GM12878 (cell line): ENCODE results near the gene CTSH. TPM values are rescaled to one million over a fixed set of nuclear protein-coding genes. Genes with fewer than 3 reads are reported as not detected.
A peak's percentile ranks its signal among the peaks of the same experiment; 100 is the strongest.

ENCODE experiments used
- CREB1 ChIP-seq: IDR thresholded peaks from 2 replicates; pipeline ENCODE4 v1.6.1; 2012; ENCODE audit warnings: low read depth, mild to moderate bottlenecking, inconsistent platforms
- EGR1 ChIP-seq, 2 experiments: IDR thresholded peaks; 1 replicate in 1 of 2; 2 replicates in 1 of 2; pipeline ENCODE4 v1.6.1; 2011 to 2012; ENCODE audit warnings: low read depth in 2 of 2, low read length in 2 of 2, borderline replicate concordance in 1 of 2, mild to moderate bottlenecking in 1 of 2, moderate library complexity in 1 of 2
- EZH2 ChIP-seq: IDR thresholded peaks from 2 replicates; pipeline ENCODE4 v1.6.1; 2012; ENCODE audit warnings: low read depth, mild to moderate bottlenecking, control low read depth, inconsistent platforms, low read length, borderline replicate concordance; ENCODE audit not compliant: control insufficient read depth
- HSF1 ChIP-seq: fragments of 150-350 bp; IDR thresholded peaks from 2 replicates; pipeline ENCODE4 v1.6.1; 2014; ENCODE audit warnings: mild to moderate bottlenecking, low read depth, low read length
- IKZF1 ChIP-seq: fragments of 450-650 bp; conservative IDR thresholded peaks from 2 replicates; pipeline ENCODE4 v1.6.1; 2017; ENCODE audit warnings: antibody characterized with exemption, mild to moderate bottlenecking
- IRF5 ChIP-seq: fragments of 450-650 bp; IDR thresholded peaks from 2 replicates; pipeline ENCODE4 v1.6.1; 2017; ENCODE audit warnings: borderline replicate concordance
- JUND ChIP-seq: IDR thresholded peaks from 2 replicates; pipeline ENCODE4 v1.6.1; 2012; ENCODE audit warnings: low read depth, mild to moderate bottlenecking, low read length, improper control_type of control experiment, moderate library complexity
- NR2F1 ChIP-seq: fragments of 450-650 bp; conservative IDR thresholded peaks from 2 replicates; pipeline ENCODE4 v1.6.1; 2017; ENCODE audit warnings: mild to moderate bottlenecking
- PKNOX1 ChIP-seq: fragments of 450-650 bp; IDR thresholded peaks from 2 replicates; pipeline ENCODE4 v1.6.1; 2016; ENCODE audit warnings: mild to moderate bottlenecking
- POU2F2 ChIP-seq: IDR thresholded peaks from 3 replicates; pipeline ENCODE4 v1.6.1; 2011; ENCODE audit warnings: low read depth, mild to moderate bottlenecking, low read length, borderline replicate concordance
- RAD51 ChIP-seq: fragments of 450-650 bp; IDR thresholded peaks from 2 replicates; pipeline ENCODE4 v1.6.1; 2016; ENCODE audit warnings: moderate library complexity, mild to moderate bottlenecking, inconsistent platforms
- RELA ChIP-seq: fragments of 450-650 bp; IDR thresholded peaks from 2 replicates; pipeline ENCODE4 v1.8.0; 2014; ENCODE audit warnings: borderline replicate concordance; ENCODE audit not compliant: partially characterized antibody
- SRF ChIP-seq, 2 experiments: IDR thresholded peaks; 2 replicates each; pipeline ENCODE4 v1.6.1; 2011; ENCODE audit warnings: low read depth in 2 of 2, low read length in 2 of 2, mild to moderate bottlenecking in 1 of 2, moderate library complexity in 1 of 2
- TARDBP ChIP-seq: IDR thresholded peaks from 2 replicates; pipeline ENCODE4 v1.6.1; 2016; ENCODE audit warnings: borderline replicate concordance
- TCF3 ChIP-seq: IDR thresholded peaks from 2 replicates; pipeline ENCODE4 v1.6.1; 2012; ENCODE audit warnings: low read depth, mild to moderate bottlenecking, low read length, borderline replicate concordance; ENCODE audit not compliant: insufficient read depth
- TCF7 ChIP-seq: IDR thresholded peaks from 2 replicates; pipeline ENCODE4 v1.6.1; 2014; ENCODE audit warnings: antibody characterized with exemption, borderline replicate concordance
- WRNIP1 ChIP-seq: IDR thresholded peaks from 2 replicates; pipeline ENCODE4 v1.6.1; 2011; ENCODE audit warnings: low read depth, low read length, improper control_type of control experiment, borderline replicate concordance
- ZBTB4 ChIP-seq: fragments of 450-650 bp; formaldehyde crosslinking; IDR thresholded peaks from 2 replicates; pipeline ENCODE4 v1.4.0; 2022; ENCODE audit warnings: mild to moderate bottlenecking, moderate library complexity
- ZNF622 ChIP-seq: fragments of 450-650 bp; IDR thresholded peaks from 2 replicates; pipeline ENCODE4 v1.6.1; 2017; ENCODE audit warnings: mild to moderate bottlenecking, inconsistent platforms
- ZSCAN29 ChIP-seq: fragments of 450-650 bp; IDR thresholded peaks from 2 replicates; pipeline ENCODE4 v1.6.1; 2017; ENCODE audit warnings: mild to moderate bottlenecking, moderate library complexity
- polyA plus RNA-seq, 11 experiments: library from polyadenylated mRNA; depleted of rRNA in 4 of 11; unstranded in 6 of 11; stranded (reverse) in 5 of 11; fragments of >200 nt; fragmentation: Nextera tagmentation in 4 of 11; fragmentation: Illumina TruSeq in 1 of 11; extraction: Ambion mirVana in 4 of 11; extraction: Trizol in 1 of 11; gene quantifications; 1 replicate in 1 of 11; 2 replicates in 10 of 11; pipeline versions ENCODE4 v1.2.1 to v1.2.3, GENCODE V29; 2011 to 2016; ENCODE audit warnings: inconsistent platforms in 2 of 11, missing spikeins in 2 of 11, low read depth in 1 of 11
- total RNA-seq, 4 experiments: library from RNA; depleted of rRNA in 3 of 4; stranded (reverse); fragments of >200 nt in 3 of 4; fragmentation: Illumina TruSeq in 1 of 4; extraction: Trizol in 1 of 4; gene quantifications; 2 replicates each; pipeline versions ENCODE4 v1.2.1 to v1.2.3, GENCODE V29; 2013 to 2021

The CTSH gene
- total and polyA plus RNA-seq, 10 of the 15 experiments (the other 5 are each of a cell fraction or from before 2014, with no cell fraction given), result 30.2 to 1,212 (median 519) TPM

- 0 out of 2 replicates have a peak, but pooled peaks have one; percentile 30 for TF ChIP-seq WRNIP1
- no peak for TF ChIP-seq TARDBP
- no peak for TF ChIP-seq HSF1
- no peak for TF ChIP-seq TCF3
- TF ChIP-seq PKNOX1, result peak; percentile 50; the same call in 1 of the 2 replicates
- peak; percentile 50 for TF ChIP-seq RELA
- no peak for TF ChIP-seq ZBTB4
- no peak for TF ChIP-seq EZH2
- TF ChIP-seq ZSCAN29, result 0 out of 2 replicates have a peak, but pooled peaks have one; percentile 38
- TF ChIP-seq IKZF1, result peak; percentile 42
- peak in 1 of 2 experiments; percentile 66; a peak in 1 of 3 replicates for TF ChIP-seq EGR1 (IDR thresholded peaks at IDR 0.05; ENCODE audit: borderline replicate concordance in 1 of 2, low read depth in 2 of 2, low read length in 2 of 2)
- no peak for TF ChIP-seq SRF (IDR thresholded peaks at IDR 0.05; ENCODE audit: low read depth in 2 of 2, low read length in 2 of 2)
- TF ChIP-seq TCF7, result no peak
- TF ChIP-seq JUND, result no peak
- TF ChIP-seq RAD51, result 0 out of 2 replicates have a peak, but pooled peaks have one; percentile 9
- no peak for TF ChIP-seq IRF5
- peak; percentile 12; the same call in 1 of the 3 replicates for TF ChIP-seq POU2F2
- no peak for TF ChIP-seq ZNF622
- TF ChIP-seq CREB1, result peak; percentile 68; the same call in 1 of the 2 replicates
- peak; percentile 36; the same call in 1 of the 2 replicates for TF ChIP-seq NR2F1
Observed at GRCh38 chr15:78872972-78873792, 71.7 kb downstream of the CTSH start (continued).
